Measurements from ENCODE around the gene CCDC192.

DNA sequence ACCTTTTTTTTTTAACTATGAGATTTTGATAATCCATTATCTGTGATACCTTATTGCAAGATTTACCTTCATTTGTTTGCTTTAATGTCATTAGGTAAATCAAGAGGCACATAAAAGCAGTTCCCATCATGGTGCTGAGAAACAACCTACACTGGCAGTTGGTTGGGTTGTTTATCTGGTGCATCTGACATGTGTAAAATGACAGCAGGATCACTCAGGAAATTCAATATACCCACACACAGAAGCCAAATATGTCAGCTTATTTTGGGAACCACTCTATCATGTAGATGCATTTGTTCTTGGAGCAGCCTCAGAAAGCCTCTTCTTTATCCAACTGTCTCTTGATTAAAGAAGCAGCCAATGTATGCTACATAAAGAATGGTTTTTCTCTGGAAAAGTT is 7.8 kb upstream of the CCDC192 start:
- TF ChIP-seq, protein P1, sequence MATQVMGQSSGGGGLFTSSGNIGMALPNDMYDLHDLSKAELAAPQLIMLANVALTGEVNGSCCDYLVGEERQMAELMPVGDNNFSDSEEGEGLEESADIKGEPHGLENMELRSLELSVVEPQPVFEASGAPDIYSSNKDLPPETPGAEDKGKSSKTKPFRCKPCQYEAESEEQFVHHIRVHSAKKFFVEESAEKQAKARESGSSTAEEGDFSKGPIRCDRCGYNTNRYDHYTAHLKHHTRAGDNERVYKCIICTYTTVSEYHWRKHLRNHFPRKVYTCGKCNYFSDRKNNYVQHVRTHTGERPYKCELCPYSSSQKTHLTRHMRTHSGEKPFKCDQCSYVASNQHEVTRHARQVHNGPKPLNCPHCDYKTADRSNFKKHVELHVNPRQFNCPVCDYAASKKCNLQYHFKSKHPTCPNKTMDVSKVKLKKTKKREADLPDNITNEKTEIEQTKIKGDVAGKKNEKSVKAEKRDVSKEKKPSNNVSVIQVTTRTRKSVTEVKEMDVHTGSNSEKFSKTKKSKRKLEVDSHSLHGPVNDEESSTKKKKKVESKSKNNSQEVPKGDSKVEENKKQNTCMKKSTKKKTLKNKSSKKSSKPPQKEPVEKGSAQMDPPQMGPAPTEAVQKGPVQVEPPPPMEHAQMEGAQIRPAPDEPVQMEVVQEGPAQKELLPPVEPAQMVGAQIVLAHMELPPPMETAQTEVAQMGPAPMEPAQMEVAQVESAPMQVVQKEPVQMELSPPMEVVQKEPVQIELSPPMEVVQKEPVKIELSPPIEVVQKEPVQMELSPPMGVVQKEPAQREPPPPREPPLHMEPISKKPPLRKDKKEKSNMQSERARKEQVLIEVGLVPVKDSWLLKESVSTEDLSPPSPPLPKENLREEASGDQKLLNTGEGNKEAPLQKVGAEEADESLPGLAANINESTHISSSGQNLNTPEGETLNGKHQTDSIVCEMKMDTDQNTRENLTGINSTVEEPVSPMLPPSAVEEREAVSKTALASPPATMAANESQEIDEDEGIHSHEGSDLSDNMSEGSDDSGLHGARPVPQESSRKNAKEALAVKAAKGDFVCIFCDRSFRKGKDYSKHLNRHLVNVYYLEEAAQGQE (IDR thresholded peaks at IDR 0.05; ENCODE audit: low read depth, low read length), result no peak
- TF ChIP-seq STAT3 (IDR thresholded peaks at IDR 0.05; ENCODE audit: low read depth, low read length), result no peak
- no peak for TF ChIP-seq HDAC2 (IDR thresholded peaks at IDR 0.05)
- no peak for TF ChIP-seq POLR2AphosphoS2 (IDR thresholded peaks at IDR 0.05; ENCODE audit: low read depth, low read length)
- no peak for TF ChIP-seq SIN3A (IDR thresholded peaks at IDR 0.05; ENCODE audit: low read depth, low read length)
- no peak for TF ChIP-seq CEBPB (IDR thresholded peaks at IDR 0.05; ENCODE audit: borderline replicate concordance in 1 of 2, low read depth in 2 of 2, low read length in 2 of 2)
- no peak for TF ChIP-seq MTA3 (IDR thresholded peaks at IDR 0.05; ENCODE audit: borderline replicate concordance, low read length)

All from GM12878 (cell line).